Stimulated activated CD4-positive, alpha-beta T cell treated with anti-CD3 and anti-CD28 coated beads, Interleukin-1b, Interleukin-23, amount 100 ng/mL, for 48 hours (primary cell): ENCODE data around the gene KRT74.
A peak's percentile ranks its signal among the peaks of the same experiment; 100 is the strongest.

Experiments used
- DNase-seq: peaks from one replicate; pipeline ENCODE4 v3.0.0-alpha.2; 2020

The KRT74 gene

GRCh38 chr12:52573743-52574142 is at the start of gene KRT74:
Gene KRT74 (minus strand): TSS chr12:52573843. CDS start chr12:52573777, 66 bp downstream.
- DNase-seq, result no peak

- no peak for DNase-seq
These were observed 48.7 kb upstream of the KRT74 start for GRCh38 chr12:52622349-52622748.

- DNase-seq, result no peak
These were observed 45.2 kb upstream of the KRT74 start for GRCh38 chr12:52618866-52619265.

- no peak for DNase-seq
These were observed 44.6 kb upstream of the KRT74 start, which contains the start of gene KRT73 for GRCh38 chr12:52618216-52618615. Gene KRT73 (minus strand): TSS chr12:52618559. CDS start chr12:52618524, 35 bp downstream.

- no peak for DNase-seq
These were observed 43.8 kb upstream of the KRT74 start for GRCh38 chr12:52617403-52617785.

- no peak for DNase-seq
These were observed 43.2 kb upstream of the KRT74 start for GRCh38 chr12:52616680-52617402.

- DNase-seq, result no peak
These were observed 42.3 kb upstream of the KRT74 start for GRCh38 chr12:52615912-52616311.

GRCh38 chr12:52615208-52615868 is 41.7 kb upstream of the KRT74 start:
- peak; percentile 33 for DNase-seq

GRCh38 chr12:52614381-52615207 is 41.0 kb upstream of the KRT74 start:
- DNase-seq, result no peak

- no peak for DNase-seq
These were observed 39.9 kb upstream of the KRT74 start for GRCh38 chr12:52613384-52614030.

- no peak for DNase-seq
These were observed 39.1 kb upstream of the KRT74 start for GRCh38 chr12:52612431-52613383.

GRCh38 chr12:52611080-52611468 is 37.4 kb upstream of the KRT74 start:
- DNase-seq, result no peak

- no peak for DNase-seq
These were observed 35.4 kb upstream of the KRT74 start for GRCh38 chr12:52608826-52609630.

GRCh38 chr12:52608161-52608560 is 34.5 kb upstream of the KRT74 start:
- no peak for DNase-seq

GRCh38 chr12:52607314-52607713 is 33.7 kb upstream of the KRT74 start:
- DNase-seq, result no peak

- DNase-seq, result no peak
These were observed 33.1 kb upstream of the KRT74 start for GRCh38 chr12:52606581-52607218.

GRCh38 chr12:52606096-52606495 is 32.5 kb upstream of the KRT74 start:
- no peak for DNase-seq

GRCh38 chr12:52605542-52605941 is 31.9 kb upstream of the KRT74 start:
- no peak for DNase-seq

- DNase-seq, result peak; percentile 14
These were observed 31.2 kb upstream of the KRT74 start for GRCh38 chr12:52604859-52605258.

GRCh38 chr12:52603314-52603713 is 29.7 kb upstream of the KRT74 start:
- DNase-seq, result peak; percentile 37
